Osteoblast (primary cell): ENCODE results near the gene UBP1. TPM values are rescaled to one million over a fixed set of nuclear protein-coding genes. Genes with fewer than 3 reads are reported as not detected.

Experiments
- DNase-seq: peaks from one replicate; pipeline ENCODE4 v3.0.0; 2011; ENCODE audit warnings: low spot score, mixed read lengths; ENCODE audit not compliant: insufficient read length; ENCODE audit errors: missing footprints
- H2AFZ ChIP-seq: 2 replicates; pipeline ENCODE4 v1.6.0; 2011; ENCODE audit warnings: mild to moderate bottlenecking, low read length
- H3K27ac ChIP-seq: 2 replicates; pipeline ENCODE4 v1.5.1; 2011; ENCODE audit warnings: mild to moderate bottlenecking, low read depth, low read length, moderate library complexity
- H3K27me3 ChIP-seq: 2 replicates; pipeline ENCODE4 v1.6.0; 2012; ENCODE audit warnings: mild to moderate bottlenecking, control low read depth, inconsistent platforms, low read length, moderate library complexity; ENCODE audit not compliant: insufficient read depth
- H3K36me3 ChIP-seq: 2 replicates; pipeline ENCODE4 v1.5.1; 2011; ENCODE audit warnings: mild to moderate bottlenecking, low read length, control low read depth, moderate library complexity; ENCODE audit not compliant: insufficient read depth
- H3K4me1 ChIP-seq: 2 replicates; pipeline ENCODE4 v1.5.1; 2011; ENCODE audit warnings: mild to moderate bottlenecking, low read length, control low read depth, moderate library complexity; ENCODE audit not compliant: insufficient read depth
- H3K4me2 ChIP-seq: 2 replicates; pipeline ENCODE4 v1.6.0; 2011; ENCODE audit warnings: mild to moderate bottlenecking, low read length; ENCODE audit not compliant: insufficient read depth
- H3K4me3 ChIP-seq: fragments of 200-600 bp; sonication (generic); 3 replicates; pipeline ENCODE4 v1.5.1; 2012; ENCODE audit warnings: mild to moderate bottlenecking, low read length, inconsistent platforms; ENCODE audit not compliant: insufficient read depth
- H3K79me2 ChIP-seq: 2 replicates; pipeline ENCODE4 v1.6.0; 2012; ENCODE audit warnings: mild to moderate bottlenecking, low read length, control low read depth, inconsistent platforms; ENCODE audit not compliant: insufficient read depth
- H3K9me3 ChIP-seq: 2 replicates; pipeline ENCODE4 v1.5.1; 2011; ENCODE audit warnings: low read depth, low read length, control low read depth
- H4K20me1 ChIP-seq: 2 replicates; pipeline ENCODE4 v1.6.0; 2012; ENCODE audit warnings: mild to moderate bottlenecking, low read length, control low read depth; ENCODE audit not compliant: insufficient read depth
- CTCF ChIP-seq: IDR thresholded peaks from 2 replicates; pipeline ENCODE4 v1.5.1; 2011; ENCODE audit warnings: mild to moderate bottlenecking, low read depth, low read length, moderate library complexity; ENCODE audit errors: extremely low read depth
- total RNA-seq: library from RNA; depleted of rRNA; stranded (reverse); fragments of >200 nt; gene quantifications from 2 replicates; pipeline ENCODE4 v1.2.3, GENCODE V29; 2012

Gene UBP1
- total RNA-seq, 1 donor: 77.4 TPM

GRCh38 chr3:33403756-33404155 lies 36.4 kb downstream of the UBP1 start:
- Histone ChIP-seq H3K4me1 (peaks cover 20% of the 10 kb centered on the region), H3K4me2 (no peak overlapping the region), H4K20me1 (peaks cover 3% of the 10 kb centered on the region), H3K27me3 (no peaks in the 10 kb centered on the region), H3K27ac (peak overlapping the region; percentile 42), H3K9me3 (no peaks in the 10 kb centered on the region), H2AFZ (no peak overlapping the region), H3K4me3 (no peak overlapping the region), H3K79me2 (peaks cover 44% of the 10 kb centered on the region), H3K36me3 (peaks cover 91% of the 10 kb centered on the region)
- DNase-seq: no peak
- TF ChIP-seq CTCF: no peak

GRCh38 chr3:33402936-33403335 lies 37.3 kb downstream of the UBP1 start:
- no peak overlapping the region for H3K4me2 ChIP-seq
- peaks cover 9% of the 10 kb centered on the region for H4K20me1 ChIP-seq
- no peaks in the 10 kb centered on the region for H3K27me3 ChIP-seq
- peaks cover 43% of the 10 kb centered on the region for H3K79me2 ChIP-seq
- DNase-seq: no peak
- no peak for TF ChIP-seq CTCF
- H3K9me3 ChIP-seq: no peaks in the 10 kb centered on the region
- H3K4me3 ChIP-seq: no peak overlapping the region
- H2AFZ ChIP-seq: no peak overlapping the region
- peaks cover 91% of the 10 kb centered on the region for H3K36me3 ChIP-seq
- H3K27ac ChIP-seq: peak overlapping the region; percentile 42
- H3K4me1 ChIP-seq: peaks cover 20% of the 10 kb centered on the region

GRCh38 chr3:33401781-33402180 lies 38.4 kb downstream of the UBP1 start:
- peaks cover 9% of the 10 kb centered on the region for H4K20me1 ChIP-seq
- no peak for DNase-seq
- H3K4me2 ChIP-seq: no peak overlapping the region
- H3K79me2 ChIP-seq: peaks cover 35% of the 10 kb centered on the region
- peak overlapping the region; percentile 38 for H3K27ac ChIP-seq
- no peak overlapping the region for H3K4me3 ChIP-seq
- TF ChIP-seq CTCF: no peak
- peaks cover 91% of the 10 kb centered on the region for H3K36me3 ChIP-seq
- H2AFZ ChIP-seq: no peak overlapping the region
- no peaks in the 10 kb centered on the region for H3K27me3 ChIP-seq
- H3K9me3 ChIP-seq: no peaks in the 10 kb centered on the region
- H3K4me1 ChIP-seq: peaks cover 20% of the 10 kb centered on the region

- Histone ChIP-seq H3K79me2 (peaks cover 31% of the 10 kb centered on the region), H3K36me3 (peaks cover 85% of the 10 kb centered on the region), H4K20me1 (peaks cover 12% of the 10 kb centered on the region), H3K27ac (no peak overlapping the region), H3K4me3 (no peak overlapping the region), H2AFZ (no peak overlapping the region), H3K27me3 (no peaks in the 10 kb centered on the region), H3K9me3 (no peaks in the 10 kb centered on the region), H3K4me1 (peaks cover 31% of the 10 kb centered on the region), H3K4me2 (no peak overlapping the region)
- TF ChIP-seq CTCF: no peak
- no peak for DNase-seq
These were observed 41.8 kb downstream of the UBP1 start for GRCh38 chr3:33398410-33398809.
